Lung (tissue), 12 donors: ENCODE measurements around the gene FBXO42. TPM values are rescaled to one million over a fixed set of nuclear protein-coding genes. Genes with fewer than 3 reads are reported as not detected.

Experiments
- ATAC-seq: fragments of 200-7000 bp; cut with Tn5 transposase; one replicate; pipeline ENCODE4 v1.9.1; 2020; ENCODE audit warnings: moderate number of reproducible peaks; ENCODE audit not compliant: insufficient read depth, low FRiP score
- DNase-seq, 3 donors: peaks; one replicate each; pipeline ENCODE4 v3.0.0-alpha.2; 2013 to 2017
- H3K27ac ChIP-seq, 2 donors: one replicate each; pipeline ENCODE4 v1.5.1; 2013; ENCODE audit warnings: mild to moderate bottlenecking in 2 of 2, moderate library complexity in 2 of 2, control low read depth in 1 of 2, inconsistent platforms in 1 of 2, low read depth in 1 of 2, low read length in 1 of 2
- H3K27me3 ChIP-seq, 3 donors: one replicate each; pipeline ENCODE4 v1.5.1; 2013; ENCODE audit warnings: low read length in 2 of 3; ENCODE audit not compliant: control insufficient read depth in 3 of 3, insufficient read depth in 3 of 3
- H3K36me3 ChIP-seq, 4 donors: one replicate each; pipeline ENCODE4 v1.5.1; 2013; ENCODE audit warnings: low read length in 4 of 4, mild to moderate bottlenecking in 1 of 4, moderate library complexity in 1 of 4; ENCODE audit not compliant: control insufficient read depth in 4 of 4, insufficient read depth in 4 of 4
- H3K4me1 ChIP-seq, 5 donors: one replicate each; pipeline ENCODE4 v1.5.1; 2013; ENCODE audit warnings: low read length in 5 of 5, mild to moderate bottlenecking in 2 of 5, moderate library complexity in 1 of 5; ENCODE audit not compliant: control insufficient read depth in 5 of 5, insufficient read depth in 5 of 5
- H3K4me3 ChIP-seq: one replicate; pipeline ENCODE4 v1.5.1; 2013; ENCODE audit warnings: mild to moderate bottlenecking, control low read depth, moderate library complexity
- H3K9ac ChIP-seq, 2 donors: one replicate each; pipeline ENCODE4 v1.5.1; 2013; ENCODE audit warnings: low read length in 2 of 2, control low read depth in 1 of 2; ENCODE audit not compliant: insufficient read depth in 1 of 2
- H3K9me3 ChIP-seq, 4 donors: one replicate each; pipeline ENCODE4 v1.5.1; 2013; ENCODE audit warnings: low read length in 3 of 4, mild to moderate bottlenecking in 1 of 4, moderate library complexity in 1 of 4; ENCODE audit not compliant: control insufficient read depth in 4 of 4, insufficient read depth in 3 of 4
- CTCF ChIP-seq: IDR thresholded peaks from 2 replicates; pipeline ENCODE4 v1.5.1; 2012; ENCODE audit warnings: mild to moderate bottlenecking; ENCODE audit errors: control extremely low read depth, extremely low read depth
- WGBS, 2 donors: extraction: QIAGEN DNeasy Blood & Tissue Kit; methylation state at CpG; one replicate each; pipeline ENCODE4 v1.1.7; 2013; 5-methylcytosine and 5-hydroxymethylcytosine counted together
- polyA plus RNA-seq, 2 donors: library from polyadenylated mRNA; stranded (reverse); fragments of 200-250 nt; gene quantifications; one replicate each; pipeline ENCODE4 v1.2.1, GENCODE V29; 2013
- total RNA-seq, 2 donors: library from RNA; depleted of rRNA in 1 of 2; stranded (reverse); fragments of >200 nt in 1 of 2; gene quantifications; one replicate each; pipeline ENCODE4 v1.2.1, GENCODE V29; 2014 to 2021
- donor health status: control.
- donor health status: control.
- donor health status: Bipolar disorder and iron deficiency.
- donor health status: healthy.
- donor health status: DM: yes; HTN: yes; CAD: no.

The FBXO42 gene
- total and polyA plus RNA-seq, 4 donors, result 7.3 to 28.6 (median 14.8) TPM

DNA sequence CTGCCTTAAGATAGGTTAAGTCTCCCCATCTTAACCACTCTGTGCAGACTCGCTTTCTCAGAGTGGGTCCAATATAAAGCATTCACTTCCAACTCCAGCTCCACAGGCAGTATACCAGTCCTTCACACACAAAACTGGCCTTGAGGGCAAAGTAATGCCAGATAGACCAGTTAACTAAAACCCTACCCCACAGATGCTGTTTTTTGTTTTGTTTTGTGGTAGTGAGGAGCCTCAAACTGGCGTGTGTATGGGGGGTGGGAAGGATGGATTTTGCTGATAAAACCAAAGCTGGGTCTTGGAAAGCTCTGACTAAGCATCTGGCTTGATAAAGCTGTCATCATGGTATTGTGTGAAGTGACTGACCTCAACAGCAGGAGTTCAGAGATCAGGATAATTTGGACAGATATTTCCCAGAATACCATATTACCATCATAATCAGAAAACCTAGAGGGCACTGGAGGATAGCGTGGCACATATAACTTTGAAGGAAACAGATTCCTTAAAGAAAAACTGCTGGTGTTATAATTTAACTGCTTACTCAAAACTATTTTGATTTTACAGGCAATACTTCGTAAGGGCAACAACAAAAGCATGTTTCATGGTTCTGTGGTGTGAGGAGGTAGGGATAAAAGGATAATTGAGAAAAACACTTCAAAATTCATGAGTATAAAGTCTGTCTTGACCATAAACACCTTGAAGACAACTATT lies 85.7 kb downstream of the FBXO42 start:
- H3K4me3 ChIP-seq, result no peak overlapping the region
- no peak for TF ChIP-seq CTCF
- no peaks in the 10 kb centered on the region for H3K36me3 ChIP-seq
- H3K9me3 ChIP-seq, result no peaks in the 10 kb centered on the region
- H3K27me3 ChIP-seq, result no peaks in the 10 kb centered on the region
- peak overlapping the region; percentile 17 to 36 for H3K27ac ChIP-seq
- peak overlapping the region in 1 of 2 donors; percentile 49 for H3K9ac ChIP-seq
- DNase-seq (peak in 2 of 3 donors; percentile 66 to 68), ATAC-seq (no peak)
- WGBS, 2 donors, result 82 to 88% methylated on average over 4 of the region's 4 CpGs
- peaks cover 0 to 27% (median 10%) of the 10 kb centered on the region in 5 donors for H3K4me1 ChIP-seq

DNA sequence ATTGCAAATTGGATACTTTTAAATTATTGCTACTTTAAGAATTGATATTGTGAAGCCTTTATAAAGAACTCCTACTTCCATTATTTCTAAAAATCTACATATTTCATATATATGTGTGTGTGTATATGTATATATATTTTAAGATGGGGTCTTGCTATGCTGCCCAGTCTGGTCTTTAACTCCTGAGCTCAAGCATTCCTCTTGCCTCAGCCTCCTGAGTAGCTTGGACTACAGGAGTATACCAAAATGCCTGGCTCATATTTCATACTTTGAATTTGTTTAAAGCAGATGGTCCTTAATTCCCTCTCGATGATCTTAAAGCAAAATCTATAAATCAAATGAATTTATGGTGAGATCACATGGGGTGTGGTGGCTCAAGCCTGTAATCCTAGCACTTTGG lies 90.2 kb downstream of the FBXO42 start:
- TF ChIP-seq CTCF, result no peak
- no peaks in the 10 kb centered on the region for H3K27me3 ChIP-seq
- no peak for DNase-seq
- no peaks in the 10 kb centered on the region for H3K9me3 ChIP-seq
- no peaks in the 10 kb centered on the region for H3K36me3 ChIP-seq
- H3K27ac ChIP-seq, result no peak overlapping the region
- ATAC-seq, result no peak
- H3K4me1 ChIP-seq, result peaks cover 0 to 11% (median 10%) of the 10 kb centered on the region in 5 donors
- no peak overlapping the region for H3K4me3 ChIP-seq
- H3K9ac ChIP-seq, result no peak overlapping the region
- 95 to 99% methylated on average over 1 of the region's 1 CpG for WGBS, 2 donors

- Histone ChIP-seq H3K9me3 (no peaks in the 10 kb centered on the region), H3K36me3 (peaks cover 0 to 6% (median 4%) of the 10 kb centered on the region in 4 donors), H3K4me1 (peaks cover 0 to 2% (median 0%) of the 10 kb centered on the region in 5 donors), H3K9ac (no peak overlapping the region), H3K27me3 (no peaks in the 10 kb centered on the region), H3K4me3 (no peak overlapping the region), H3K27ac (no peak overlapping the region)
- no peak for TF ChIP-seq CTCF
- WGBS, 2 donors, result 81 to 91% methylated on average over 1 of the region's 1 CpG
- DNase-seq (no peak), ATAC-seq (no peak)
Observed at GRCh38 chr1:16260814-16261213, 91.5 kb downstream of the FBXO42 start.
